ENCODE data around the gene PAXIP1.

PAXIP1 gene

GRCh38 chr7:154987571-154987970 lies 15.4 kb downstream of the PAXIP1 start:
- in situ Hi-C loops (cut with HindIII; ENCODE audit: low sequenced_read_pairs), result no loop called here
- no peak overlapping the region for H3K4me3 ChIP-seq (ENCODE audit: low read depth, low read length)
- no peak for DNase-seq (ENCODE audit: low read depth, low spot score)
- no peak for TF ChIP-seq CTCF (IDR thresholded peaks at IDR 0.05; ENCODE audit: low read depth, low read length)

GRCh38 chr7:154986200-154986945 lies 16.6 kb downstream of the PAXIP1 start:
- TF ChIP-seq CTCF (IDR thresholded peaks at IDR 0.05; ENCODE audit: low read depth, low read length), result no peak
- in situ Hi-C loops (cut with HindIII; ENCODE audit: low sequenced_read_pairs), result no loop called here

GRCh38 chr7:154985230-154985629 lies 17.7 kb downstream of the PAXIP1 start:
- in situ Hi-C loops (cut with HindIII; ENCODE audit: low sequenced_read_pairs), result no loop called here
- no peak for DNase-seq (ENCODE audit: low read depth, low spot score)
- no peak for TF ChIP-seq CTCF (IDR thresholded peaks at IDR 0.05; ENCODE audit: low read depth, low read length)
- H3K4me3 ChIP-seq (ENCODE audit: low read depth, low read length), result no peak overlapping the region

More at GRCh38 chr7:154986200-154986945, 16.6 kb downstream of the PAXIP1 start:
- H3K4me3 ChIP-seq (ENCODE audit: low read depth, low read length), result no peak overlapping the region
- DNase-seq (ENCODE audit: low read depth, low spot score), result no peak

DNA sequence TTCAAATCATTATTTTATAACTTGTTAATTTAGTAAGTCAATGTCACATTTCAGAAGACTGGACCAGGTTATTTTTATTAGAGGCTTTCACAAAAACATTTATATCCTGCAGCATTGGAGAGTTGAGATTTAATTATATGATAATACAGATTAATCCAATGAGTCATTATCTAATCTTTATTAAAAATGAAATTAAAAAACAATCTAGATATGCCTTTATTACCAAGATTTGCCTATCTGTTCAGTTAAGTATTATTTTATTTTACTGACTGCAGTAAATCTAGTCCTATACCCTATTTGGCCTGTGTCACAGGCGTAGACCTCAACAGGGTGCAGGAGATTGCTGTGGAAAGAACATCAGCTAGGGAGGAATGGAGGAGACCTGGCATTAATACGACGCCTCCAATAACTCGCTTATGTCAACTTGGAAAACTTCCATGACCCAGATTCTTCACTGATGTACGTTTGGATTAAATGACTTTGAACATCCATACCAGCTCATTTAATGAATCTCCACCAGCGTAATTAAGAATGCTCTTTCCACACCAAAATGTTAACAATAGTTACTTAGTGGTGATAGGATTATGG lies 18.2 kb downstream of the PAXIP1 start:
- TF ChIP-seq CTCF (IDR thresholded peaks at IDR 0.05; ENCODE audit: low read depth, low read length), result no peak
- no peak for DNase-seq (ENCODE audit: low read depth, low spot score)
- H3K4me3 ChIP-seq (ENCODE audit: low read depth, low read length), result no peak overlapping the region
- in situ Hi-C loops (cut with HindIII; ENCODE audit: low sequenced_read_pairs), result no loop called here

GRCh38 chr7:154978017-154978416 lies 24.9 kb downstream of the PAXIP1 start:
- no peak for DNase-seq (ENCODE audit: low read depth, low spot score)
- in situ Hi-C loops (cut with HindIII; ENCODE audit: low sequenced_read_pairs), result no loop called here
- no peak overlapping the region for H3K4me3 ChIP-seq (ENCODE audit: low read depth, low read length)
- TF ChIP-seq CTCF (IDR thresholded peaks at IDR 0.05; ENCODE audit: low read depth, low read length), result no peak

DNA sequence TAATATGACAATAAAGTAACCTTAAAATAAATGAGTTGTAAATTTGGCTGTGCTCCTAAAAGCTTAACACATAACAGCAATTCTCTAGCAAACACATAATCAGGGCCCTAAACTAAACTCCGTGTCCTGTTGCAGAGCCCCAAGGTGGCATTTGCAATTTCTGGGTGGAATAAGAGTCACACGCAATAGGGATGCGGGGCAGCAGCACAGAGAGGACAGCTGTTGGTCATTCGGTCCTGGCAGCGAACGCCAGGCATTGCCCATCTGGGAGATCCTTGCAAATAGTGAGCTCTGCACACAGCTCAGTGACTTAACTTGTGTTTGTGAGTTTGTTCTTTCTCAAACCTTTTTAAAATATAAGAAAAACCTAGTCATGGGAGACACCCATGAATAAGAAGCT lies 25.7 kb downstream of the PAXIP1 start:
- no peak for TF ChIP-seq CTCF (IDR thresholded peaks at IDR 0.05; ENCODE audit: low read depth, low read length)
- in situ Hi-C loops (cut with HindIII; ENCODE audit: low sequenced_read_pairs), result no loop called here
- DNase-seq (ENCODE audit: low read depth, low spot score), result no peak
- H3K4me3 ChIP-seq (ENCODE audit: low read depth, low read length), result no peak overlapping the region

All from astrocyte of the spinal cord (primary cell).